ENCODE data around the gene CACNA2D2. TPM values are rescaled to one million over a fixed set of nuclear protein-coding genes. Genes with fewer than 3 reads are reported as not detected.

Gene CACNA2D2
- total RNA-seq, 2 experiments from 2014 or later, result 0.78 to 0.95 TPM

GRCh38 chr3:50396502-50396901 lies 106.9 kb downstream of the CACNA2D2 start:
- ATAC-seq (no peak), DNase-seq (no peak)
- Mint-ChIP-seq H3K36me3 (ENCODE audit: low read depth) (no peaks in the 10 kb centered on the region), H3K27me3 (ENCODE audit: low read depth) (no peaks in the 10 kb centered on the region), H3K9me3 (ENCODE audit: insufficient read depth) (no peaks in the 10 kb centered on the region), H3K27ac (no peak overlapping the region), H3K4me3 (no peak overlapping the region), H3K4me1 (ENCODE audit: low read depth) (peaks cover 15% of the 10 kb centered on the region)
- ChIA-PET CTCF (no interaction called here), POLR2A (no interaction called here)

- Mint-ChIP-seq H3K36me3 (ENCODE audit: low read depth) (no peaks in the 10 kb centered on the region), H3K27me3 (ENCODE audit: low read depth) (no peaks in the 10 kb centered on the region), H3K4me3 (no peak overlapping the region), H3K9me3 (ENCODE audit: insufficient read depth) (no peaks in the 10 kb centered on the region), H3K27ac (no peak overlapping the region), H3K4me1 (ENCODE audit: low read depth) (peaks cover 20% of the 10 kb centered on the region)
- ChIA-PET POLR2A (no interaction called here), CTCF (interaction anchor here (0.7 kb wide), 1 partner anchor 146 kb away, joined by 3 read pairs; no protein-coding TSS in a partner anchor)
- ATAC-seq (no peak), DNase-seq (no peak)
These were observed 108.2 kb downstream of the CACNA2D2 start for GRCh38 chr3:50395070-50395860.

GRCh38 chr3:50393061-50393460 lies 110.4 kb downstream of the CACNA2D2 start:
- Mint-ChIP-seq H3K36me3 (ENCODE audit: low read depth) (no peaks in the 10 kb centered on the region), H3K9me3 (ENCODE audit: insufficient read depth) (no peaks in the 10 kb centered on the region), H3K27ac (no peak overlapping the region), H3K4me3 (no peak overlapping the region), H3K27me3 (ENCODE audit: low read depth) (no peaks in the 10 kb centered on the region), H3K4me1 (ENCODE audit: low read depth) (peaks cover 13% of the 10 kb centered on the region)
- CTCF ChIA-PET, result interaction anchor here (0.9 to 1.2 kb wide), 2 partner anchors 149 to 156 kb away, joined by 3 read pairs; no protein-coding TSS in a partner anchor
- no peak for DNase-seq
- no peak for ATAC-seq
- POLR2A ChIA-PET, result interaction anchor here (1.1 kb wide), 1 partner anchor 18 kb away, joined by 3 read pairs; no protein-coding TSS in a partner anchor

- Mint-ChIP-seq H3K9me3 (ENCODE audit: insufficient read depth) (no peaks in the 10 kb centered on the region), H3K36me3 (ENCODE audit: low read depth) (no peaks in the 10 kb centered on the region), H3K27ac (no peak overlapping the region), H3K4me3 (no peak overlapping the region), H3K27me3 (ENCODE audit: low read depth) (no peaks in the 10 kb centered on the region), H3K4me1 (ENCODE audit: low read depth) (peaks cover 13% of the 10 kb centered on the region)
- DNase-seq (no peak), ATAC-seq (no peak)
- ChIA-PET POLR2A (interaction anchor here (1.1 kb wide), 1 partner anchor 17 kb away, joined by 3 read pairs; no protein-coding TSS in a partner anchor), CTCF (interaction anchor here (0.9 to 1.2 kb wide), 3 partner anchors 150 to 221 kb away, joined by 3 read pairs; no protein-coding TSS in a partner anchor)
These were observed 111.2 kb downstream of the CACNA2D2 start for GRCh38 chr3:50392101-50392715.

- DNase-seq, result no peak
- no peaks in the 10 kb centered on the region for H3K36me3 Mint-ChIP-seq (ENCODE audit: low read depth)
- H3K9me3 Mint-ChIP-seq (ENCODE audit: insufficient read depth), result no peaks in the 10 kb centered on the region
These were observed 112.8 kb downstream of the CACNA2D2 start for GRCh38 chr3:50390508-50391224.

GRCh38 chr3:50389414-50389767 lies 114.0 kb downstream of the CACNA2D2 start:
- ChIA-PET POLR2A (no interaction called here), CTCF (no interaction called here)
- Mint-ChIP-seq H3K27me3 (ENCODE audit: low read depth) (no peaks in the 10 kb centered on the region), H3K27ac (no peak overlapping the region), H3K9me3 (ENCODE audit: insufficient read depth) (no peaks in the 10 kb centered on the region), H3K4me1 (ENCODE audit: low read depth) (peaks cover 13% of the 10 kb centered on the region), H3K4me3 (no peak overlapping the region), H3K36me3 (ENCODE audit: low read depth) (no peaks in the 10 kb centered on the region)
- no peak for ATAC-seq
- DNase-seq, result no peak

More at GRCh38 chr3:50390508-50391224, 112.8 kb downstream of the CACNA2D2 start:
- ChIA-PET POLR2A (interaction anchor here (0.9 kb wide), 1 partner anchor 25 kb away, joined by 3 read pairs; no protein-coding TSS in a partner anchor), CTCF (no interaction called here)
- ATAC-seq, result no peak
- peaks cover 13% of the 10 kb centered on the region for H3K4me1 Mint-ChIP-seq (ENCODE audit: low read depth)
- no peak overlapping the region for H3K27ac Mint-ChIP-seq
- H3K4me3 Mint-ChIP-seq, result no peak overlapping the region
- no peaks in the 10 kb centered on the region for H3K27me3 Mint-ChIP-seq (ENCODE audit: low read depth)

GRCh38 chr3:50388720-50389413 lies 114.6 kb downstream of the CACNA2D2 start:
- Mint-ChIP-seq H3K36me3 (ENCODE audit: low read depth) (no peaks in the 10 kb centered on the region), H3K27me3 (ENCODE audit: low read depth) (no peaks in the 10 kb centered on the region), H3K4me3 (no peak overlapping the region), H3K9me3 (ENCODE audit: insufficient read depth) (no peaks in the 10 kb centered on the region), H3K4me1 (ENCODE audit: low read depth) (peaks cover 13% of the 10 kb centered on the region), H3K27ac (no peak overlapping the region)
- ChIA-PET CTCF (no interaction called here), POLR2A (no interaction called here)
- DNase-seq (no peak), ATAC-seq (no peak)

- Mint-ChIP-seq H3K36me3 (ENCODE audit: low read depth) (no peaks in the 10 kb centered on the region), H3K27me3 (ENCODE audit: low read depth) (no peaks in the 10 kb centered on the region), H3K4me1 (ENCODE audit: low read depth) (peaks cover 13% of the 10 kb centered on the region), H3K4me3 (no peak overlapping the region), H3K27ac (no peak overlapping the region), H3K9me3 (ENCODE audit: insufficient read depth) (no peaks in the 10 kb centered on the region)
- ChIA-PET POLR2A (no interaction called here), CTCF (no interaction called here)
- no peak for ATAC-seq
- DNase-seq, result no peak
These were observed 115.3 kb downstream of the CACNA2D2 start for GRCh38 chr3:50388016-50388719.

GRCh38 chr3:50385754-50386153 lies 117.7 kb downstream of the CACNA2D2 start:
- Mint-ChIP-seq H3K36me3 (ENCODE audit: low read depth) (no peaks in the 10 kb centered on the region), H3K4me1 (ENCODE audit: low read depth) (no peaks in the 10 kb centered on the region), H3K9me3 (ENCODE audit: insufficient read depth) (no peaks in the 10 kb centered on the region), H3K4me3 (no peak overlapping the region), H3K27me3 (ENCODE audit: low read depth) (no peaks in the 10 kb centered on the region), H3K27ac (no peak overlapping the region)
- no peak for DNase-seq
- ChIA-PET POLR2A (no interaction called here), CTCF (no interaction called here)
- ATAC-seq, result no peak

GRCh38 chr3:50383750-50384149 lies 119.7 kb downstream of the CACNA2D2 start:
- ATAC-seq (no peak), DNase-seq (no peak)
- Mint-ChIP-seq H3K36me3 (ENCODE audit: low read depth) (no peaks in the 10 kb centered on the region), H3K9me3 (ENCODE audit: insufficient read depth) (no peaks in the 10 kb centered on the region), H3K27me3 (ENCODE audit: low read depth) (no peaks in the 10 kb centered on the region), H3K4me3 (no peak overlapping the region), H3K4me1 (ENCODE audit: low read depth) (no peaks in the 10 kb centered on the region), H3K27ac (no peak overlapping the region)
- CTCF ChIA-PET, result interaction anchor here (0.7 to 1.0 kb wide), 2 partner anchors 31 to 159 kb away, joined by 3 to 4 read pairs; no protein-coding TSS in a partner anchor
- POLR2A ChIA-PET, result no interaction called here

GRCh38 chr3:50382722-50383121 lies 120.7 kb downstream of the CACNA2D2 start:
- H3K4me1 Mint-ChIP-seq (ENCODE audit: low read depth), result no peaks in the 10 kb centered on the region
- DNase-seq (no peak), ATAC-seq (no peak)
- no peaks in the 10 kb centered on the region for H3K36me3 Mint-ChIP-seq (ENCODE audit: low read depth)
- no peaks in the 10 kb centered on the region for H3K9me3 Mint-ChIP-seq (ENCODE audit: insufficient read depth)
- POLR2A ChIA-PET, result no interaction called here
- H3K27ac Mint-ChIP-seq, result no peak overlapping the region
- no peak overlapping the region for H3K4me3 Mint-ChIP-seq
- CTCF ChIA-PET, result interaction anchor here (1.0 kb wide), 1 partner anchor 160 kb away, joined by 4 read pairs; no protein-coding TSS in a partner anchor
- H3K27me3 Mint-ChIP-seq (ENCODE audit: low read depth), result no peaks in the 10 kb centered on the region
